NCI-H2227 (cell line): ENCODE measurements around the gene LSM7.

Experiments
- DNase-seq: peaks from one replicate; lab custom pipeline; 2025; ENCODE audit not compliant: unreplicated experiment; lab: John Stamatoyannopoulos, UW

The LSM7 gene

DNA sequence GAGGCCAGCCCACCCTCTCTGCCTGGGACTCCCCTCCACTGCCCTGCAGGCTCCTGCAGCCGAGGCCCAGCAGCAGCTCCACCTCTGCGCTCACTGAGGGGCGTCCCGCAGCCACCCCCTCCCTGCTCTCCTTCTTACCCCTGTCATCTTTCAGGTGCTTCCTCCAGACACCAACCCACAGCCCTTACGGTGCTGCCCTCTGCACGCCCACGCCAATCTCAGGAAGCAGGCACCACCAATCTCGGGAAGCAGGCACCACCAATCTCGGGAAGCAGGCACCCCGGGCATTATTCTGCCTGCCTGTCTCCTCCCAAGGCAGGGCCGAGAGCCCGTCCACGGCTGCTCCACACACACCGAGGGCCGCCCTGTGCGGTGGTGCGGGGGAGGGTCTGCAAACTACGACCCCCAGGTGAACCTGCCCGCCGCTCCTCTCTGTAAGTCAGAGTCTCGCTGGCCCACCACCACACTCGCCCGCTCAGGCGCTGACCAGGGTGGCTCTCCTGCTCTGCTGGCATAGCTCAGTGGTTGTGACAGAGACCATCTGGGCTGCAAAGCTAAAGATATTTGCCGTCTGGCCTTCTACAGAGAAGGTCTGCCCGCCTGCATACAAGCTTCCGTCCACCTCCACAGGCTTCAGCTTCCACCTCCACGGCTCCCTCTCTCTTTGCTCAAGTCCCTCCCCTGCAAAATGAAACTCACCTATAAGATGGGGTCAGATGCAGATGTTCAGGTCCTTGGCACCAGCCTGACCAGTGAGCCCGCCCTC lies 2.9 kb downstream of the LSM7 start:
- no peak for DNase-seq

DNA sequence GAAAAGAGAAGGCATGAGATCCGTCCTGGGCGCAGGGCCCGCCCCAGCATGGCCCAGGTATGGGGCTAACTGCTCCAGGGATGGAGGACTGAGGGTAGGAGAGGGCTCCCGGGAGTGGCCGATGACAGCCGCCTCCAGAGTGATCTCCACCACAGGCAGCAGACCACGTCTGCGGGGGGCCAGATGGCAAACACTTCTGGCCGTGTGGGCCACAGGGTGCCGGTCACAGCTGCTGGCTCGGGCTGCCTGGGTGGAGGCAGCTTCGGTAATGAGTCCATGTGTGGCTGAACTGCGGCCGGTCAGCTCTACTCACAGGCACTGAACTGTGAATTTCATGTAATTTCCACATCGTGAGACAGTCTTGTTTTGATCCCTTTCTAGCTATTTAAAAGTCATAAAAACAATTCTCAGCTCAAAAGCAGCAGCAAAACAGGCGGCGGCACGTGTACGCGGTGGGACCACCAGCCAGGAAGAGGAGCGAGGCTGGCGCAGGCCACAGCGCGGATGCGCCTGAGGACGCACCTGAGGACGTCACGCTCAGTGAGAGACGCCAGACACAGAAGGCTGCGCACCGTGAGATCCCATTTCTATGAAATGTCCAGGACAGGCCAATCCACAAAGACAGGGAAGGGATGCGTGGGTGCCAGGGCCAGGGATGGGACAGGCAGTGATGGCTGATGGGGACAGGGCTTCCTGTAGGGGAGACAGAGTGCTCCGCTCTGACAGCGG lies 4.0 kb downstream of the LSM7 start:
- DNase-seq: no peak

- no peak for DNase-seq
These were observed 4.7 kb downstream of the LSM7 start for GRCh38 chr19:2323707-2324106.

DNA sequence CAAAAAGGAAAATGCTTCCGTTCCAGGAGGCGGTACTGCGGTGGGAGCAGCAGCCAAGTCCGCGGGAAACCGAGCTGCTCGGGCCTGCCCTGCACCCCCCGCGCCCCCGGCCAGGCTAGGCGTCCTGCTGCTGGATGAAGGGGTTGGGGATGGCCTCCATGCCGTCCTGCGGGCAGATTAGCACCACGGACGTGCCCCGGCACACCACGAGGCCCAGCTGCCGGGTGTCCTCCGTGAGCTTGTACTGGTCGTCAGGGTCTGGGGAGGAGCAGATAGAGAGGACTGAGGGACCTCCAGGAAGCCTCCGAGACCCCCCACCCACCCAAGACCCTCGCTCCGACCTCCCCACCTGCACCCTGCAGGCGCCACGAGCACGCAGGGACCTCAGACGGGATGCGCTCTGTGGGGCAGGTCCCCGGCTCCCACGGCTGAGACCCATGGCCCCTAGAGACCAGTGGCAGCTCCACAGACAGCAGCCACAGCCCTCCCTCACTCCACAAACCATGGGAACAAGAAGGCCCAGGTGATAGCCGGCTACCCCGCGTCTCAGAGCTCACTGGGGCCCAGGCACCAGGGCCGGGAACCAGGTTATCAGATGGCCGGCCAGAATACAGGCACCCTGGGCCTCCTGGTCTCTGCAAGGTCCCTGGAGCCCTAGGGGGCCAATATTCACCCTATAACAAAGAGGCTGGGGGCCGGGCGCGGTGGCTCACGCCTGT lies 6.7 kb downstream of the LSM7 start:
- no peak for DNase-seq

GRCh38 chr19:2320939-2321338 lies 7.4 kb downstream of the LSM7 start:
- no peak for DNase-seq

GRCh38 chr19:2320049-2320448 lies 8.3 kb downstream of the LSM7 start:
- no peak for DNase-seq

- no peak for DNase-seq
These were observed 8.8 kb downstream of the LSM7 start for GRCh38 chr19:2319551-2319950.

GRCh38 chr19:2318923-2319322 lies 9.5 kb downstream of the LSM7 start:
- DNase-seq: no peak

DNA sequence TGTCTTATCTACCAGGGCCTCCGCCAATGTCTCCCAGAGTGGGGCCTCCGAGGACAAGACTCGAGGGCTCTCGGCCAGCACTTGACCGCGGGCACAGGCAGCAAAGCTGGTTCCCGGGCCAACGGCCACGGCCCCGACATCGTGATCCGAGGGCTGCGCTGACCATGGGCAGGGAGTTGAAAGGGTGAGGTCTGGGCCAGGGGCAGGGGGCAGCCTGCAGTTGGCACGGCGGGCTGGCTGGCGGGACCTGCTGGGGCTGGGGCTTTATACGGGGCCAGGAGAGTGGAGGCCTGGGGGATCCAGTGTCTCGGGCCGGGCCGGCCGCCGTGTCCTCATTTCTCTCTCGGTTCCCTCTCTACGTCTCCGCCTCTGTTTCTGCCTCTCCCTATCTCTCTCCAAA lies 10.6 kb downstream of the LSM7 start:
- no peak for DNase-seq

DNA sequence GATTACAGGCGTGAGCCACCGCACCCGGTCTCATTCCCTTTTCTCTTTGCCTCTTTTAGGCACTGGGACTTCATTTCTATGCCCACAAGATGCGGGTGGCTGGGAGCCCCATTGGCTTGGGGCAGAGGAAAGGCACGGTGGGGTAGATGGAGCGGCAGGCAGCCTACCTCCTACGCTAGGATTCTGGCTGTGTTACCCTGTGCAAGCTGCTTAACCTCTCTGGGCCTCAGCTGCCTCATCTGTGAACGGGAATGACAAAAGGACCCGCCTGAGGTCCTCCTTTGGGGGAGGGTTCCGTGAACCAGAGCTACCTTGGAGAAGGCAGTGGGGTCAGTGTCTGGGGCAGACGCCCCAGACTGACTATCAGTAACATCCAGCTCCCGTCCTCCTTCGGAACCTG lies 11.1 kb downstream of the LSM7 start:
- DNase-seq: no peak

DNA sequence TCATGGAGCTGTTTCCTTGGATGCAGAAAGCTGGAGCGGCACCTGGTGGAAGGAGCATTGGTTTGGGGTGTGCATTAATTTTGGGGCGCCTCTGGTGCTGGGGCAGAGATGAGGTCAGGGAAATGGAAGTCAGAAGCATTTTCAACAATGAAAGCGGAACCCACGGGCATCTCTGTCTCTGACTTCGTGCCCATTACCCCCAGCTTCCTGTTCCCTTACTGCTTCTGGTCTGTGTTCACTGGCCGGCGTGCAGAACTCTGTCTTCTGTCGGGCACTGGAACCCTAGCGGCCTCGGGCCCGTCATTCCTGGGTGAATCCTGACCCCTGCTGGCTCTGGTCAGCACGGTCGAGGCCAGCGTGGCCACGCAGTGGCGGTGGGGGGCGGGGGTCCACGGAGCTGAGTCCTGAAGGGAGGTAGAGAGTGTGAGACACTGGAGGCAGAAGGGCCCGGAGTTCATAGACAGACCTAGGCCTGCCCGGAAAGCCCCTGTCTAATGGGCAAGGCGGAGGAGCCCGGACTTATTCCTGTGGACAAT lies 12.5 kb downstream of the LSM7 start:
- no peak for DNase-seq

GRCh38 chr19:2315121-2315817 lies 13.1 kb downstream of the LSM7 start:
- DNase-seq: no peak

GRCh38 chr19:2312820-2313501 lies 15.4 kb downstream of the LSM7 start:
- peak; percentile 20 for DNase-seq

- DNase-seq: no peak
These were observed 17.3 kb downstream of the LSM7 start for GRCh38 chr19:2311093-2311492.

GRCh38 chr19:2309734-2310362 lies 18.5 kb downstream of the LSM7 start:
- DNase-seq: no peak

GRCh38 chr19:2308114-2308556 lies 20.3 kb downstream of the LSM7 start, which contains the start of gene LINGO3:
Gene LINGO3, minus strand, starts transcription at chr19:2308154. Its CDS starts 16,378 bp downstream, at chr19:2291776.
- peak; percentile 34 for DNase-seq

- DNase-seq: no peak
These were observed 20.8 kb downstream of the LSM7 start for GRCh38 chr19:2307518-2308012.

- DNase-seq: no peak
These were observed 21.4 kb downstream of the LSM7 start for GRCh38 chr19:2306971-2307370.

GRCh38 chr19:2306281-2306806 lies 22.0 kb downstream of the LSM7 start:
- no peak for DNase-seq
